Cerebellar nuclear complex (tissue), 1 donor: ENCODE data around the gene DOP1B.

Source experiments
- DNase-seq, 2 experiments: peaks; one replicate each; lab custom pipeline; 2025; lab: John Stamatoyannopoulos, UW

Gene DOP1B

DNA sequence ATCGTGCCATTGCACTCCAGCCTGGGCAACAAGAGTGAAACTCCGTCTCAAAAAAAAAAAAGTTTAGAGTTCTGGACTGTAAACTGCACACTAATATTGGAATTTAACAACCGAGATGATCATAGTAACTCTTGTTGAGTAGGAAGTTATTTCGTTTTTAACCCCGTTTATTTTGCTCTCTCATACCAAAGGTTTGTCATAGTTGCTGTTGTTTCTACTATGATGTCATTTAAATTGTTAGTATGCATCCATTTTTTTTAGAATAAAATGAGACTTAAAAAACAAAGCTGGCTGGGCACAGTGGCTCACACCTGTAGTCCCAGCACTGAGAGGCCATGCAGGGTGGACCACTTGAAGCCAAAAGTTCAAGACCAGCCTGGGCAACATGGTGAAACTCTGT is 49.3 kb downstream of the DOP1B start:
- DNase-seq = no peak
